ENCODE measurements around the gene TRPV3. TPM values are rescaled to one million over a fixed set of nuclear protein-coding genes. Genes with fewer than 3 reads are reported as not detected.

TRPV3 gene
- total and polyA plus RNA-seq, 2 donors (not counting 3 experiments of a cell fraction or from before 2014, with no cell fraction given), result 0.01 TPM; not detected in 1

DNA sequence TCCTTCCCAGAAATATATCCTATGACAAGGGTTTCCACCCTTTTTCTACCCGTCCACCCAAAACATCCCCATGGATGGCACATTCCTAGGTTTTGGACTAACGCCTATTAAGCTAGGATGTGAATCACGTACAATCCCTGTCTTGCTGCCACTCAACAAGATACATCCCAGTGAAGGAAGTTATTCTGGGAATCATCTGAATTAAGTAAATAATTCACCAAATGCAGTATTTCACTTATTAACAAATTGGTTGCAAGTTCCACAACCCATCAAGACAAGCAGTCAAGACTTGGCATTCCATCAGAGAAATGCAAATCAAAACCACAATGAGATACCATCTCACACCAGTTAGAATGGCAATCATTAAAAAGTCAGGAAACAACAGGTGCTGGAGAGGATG is 49.7 kb downstream of the TRPV3 start:
- Histone ChIP-seq H4K20me1 (replicated peaks; ENCODE audit: control insufficient read depth, extremely low read depth, insufficient read depth, low read length) (no peaks in the 10 kb centered on the region), H3K9ac (replicated peaks; ENCODE audit: extremely low read depth, insufficient read depth, low read length) (no peak overlapping the region), H3K79me2 (ENCODE audit: control insufficient read depth, insufficient read depth, low read length) (no peaks in the 10 kb centered on the region), H3K27ac (ENCODE audit: insufficient read depth, low read depth, low read length) (no peak overlapping the region), H3K4me2 (ENCODE audit: insufficient read depth, low read length) (no peak overlapping the region), H3K4me1 (ENCODE audit: control insufficient read depth, extremely low read depth, insufficient read depth, low read length) (no peaks in the 10 kb centered on the region), H2AFZ (ENCODE audit: low read depth, low read length) (no peak overlapping the region), H3K9me1 (replicated peaks; ENCODE audit: control insufficient read depth, extremely low read depth, insufficient read depth, low read length) (no peaks in the 10 kb centered on the region), H3K4me3 (replicated peaks in 1 of 3; ENCODE audit: insufficient read depth in 1 of 3, low read depth in 1 of 3, low read length in 3 of 3) (no peak overlapping the region), H3K27me3 (ENCODE audit: control insufficient read depth in 2 of 2, insufficient read depth in 2 of 2, low read length in 2 of 2) (no peaks in the 10 kb centered on the region), H3K36me3 (ENCODE audit: control insufficient read depth in 2 of 2, extremely low read depth in 1 of 2, insufficient read depth in 2 of 2, low read length in 2 of 2) (no peaks in the 10 kb centered on the region), H3K9me3 (replicated peaks; ENCODE audit: control insufficient read depth, insufficient read depth, low read length) (no peaks in the 10 kb centered on the region)
- ChIA-PET POLR2A (no interaction called here), CTCF (no interaction called here)
- FAIRE-seq (no peak), DNase-seq (ENCODE audit: low read depth, low spot score) (no peak)
- TF ChIP-seq FOS (IDR thresholded peaks at IDR 0.05; ENCODE audit: borderline replicate concordance, insufficient read depth, low read length), result no peak
- intact Hi-C loops (cut with micrococcal nuclease) (no loop called here), dilution Hi-C loops (cut with MboI; ENCODE audit: extremely low pct_ligation_motif_present, low sequenced_read_pairs) (no loop called here)
- no TSS peak for BruUV-seq (replicated peaks)

DNA sequence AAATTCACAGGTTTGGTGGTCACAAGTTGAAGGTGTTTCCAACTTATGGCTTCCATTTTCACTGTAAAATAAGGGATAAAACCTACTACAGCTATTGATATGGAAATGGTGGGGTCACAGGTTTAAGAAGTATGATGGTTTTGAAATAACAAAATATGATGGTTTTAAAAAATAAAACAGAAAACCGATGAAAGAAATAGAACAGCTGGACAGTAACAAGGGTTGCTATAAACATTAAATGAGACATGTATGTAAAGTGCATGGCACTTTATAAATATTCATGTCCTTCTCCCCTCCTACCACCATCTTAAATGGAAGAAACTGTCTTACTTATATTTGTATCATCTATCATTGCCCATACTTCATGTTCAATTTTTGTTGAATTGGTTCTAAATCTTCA is 50.5 kb downstream of the TRPV3 start:
- Histone ChIP-seq H4K20me1 (replicated peaks; ENCODE audit: control insufficient read depth, extremely low read depth, insufficient read depth, low read length) (no peaks in the 10 kb centered on the region), H3K27me3 (ENCODE audit: control insufficient read depth in 2 of 2, insufficient read depth in 2 of 2, low read length in 2 of 2) (no peaks in the 10 kb centered on the region), H3K9ac (replicated peaks; ENCODE audit: extremely low read depth, insufficient read depth, low read length) (no peak overlapping the region), H2AFZ (ENCODE audit: low read depth, low read length) (no peak overlapping the region), H3K36me3 (ENCODE audit: control insufficient read depth in 2 of 2, extremely low read depth in 1 of 2, insufficient read depth in 2 of 2, low read length in 2 of 2) (no peaks in the 10 kb centered on the region), H3K4me1 (ENCODE audit: control insufficient read depth, extremely low read depth, insufficient read depth, low read length) (no peaks in the 10 kb centered on the region), H3K9me1 (replicated peaks; ENCODE audit: control insufficient read depth, extremely low read depth, insufficient read depth, low read length) (no peaks in the 10 kb centered on the region), H3K4me2 (ENCODE audit: insufficient read depth, low read length) (no peak overlapping the region), H3K9me3 (replicated peaks; ENCODE audit: control insufficient read depth, insufficient read depth, low read length) (no peaks in the 10 kb centered on the region), H3K27ac (ENCODE audit: insufficient read depth, low read depth, low read length) (no peak overlapping the region), H3K79me2 (ENCODE audit: control insufficient read depth, insufficient read depth, low read length) (no peaks in the 10 kb centered on the region), H3K4me3 (replicated peaks in 1 of 3; ENCODE audit: insufficient read depth in 1 of 3, low read depth in 1 of 3, low read length in 3 of 3) (no peak overlapping the region)
- no peak for TF ChIP-seq FOS (IDR thresholded peaks at IDR 0.05; ENCODE audit: borderline replicate concordance, insufficient read depth, low read length)
- FAIRE-seq (no peak), DNase-seq (ENCODE audit: low read depth, low spot score) (no peak)
- dilution Hi-C loops (cut with MboI; ENCODE audit: extremely low pct_ligation_motif_present, low sequenced_read_pairs), result no loop called here
- BruUV-seq (replicated peaks), result no TSS peak
- intact Hi-C loops (cut with micrococcal nuclease), result no loop called here
- ChIA-PET POLR2A (no interaction called here), CTCF (no interaction called here)

DNA sequence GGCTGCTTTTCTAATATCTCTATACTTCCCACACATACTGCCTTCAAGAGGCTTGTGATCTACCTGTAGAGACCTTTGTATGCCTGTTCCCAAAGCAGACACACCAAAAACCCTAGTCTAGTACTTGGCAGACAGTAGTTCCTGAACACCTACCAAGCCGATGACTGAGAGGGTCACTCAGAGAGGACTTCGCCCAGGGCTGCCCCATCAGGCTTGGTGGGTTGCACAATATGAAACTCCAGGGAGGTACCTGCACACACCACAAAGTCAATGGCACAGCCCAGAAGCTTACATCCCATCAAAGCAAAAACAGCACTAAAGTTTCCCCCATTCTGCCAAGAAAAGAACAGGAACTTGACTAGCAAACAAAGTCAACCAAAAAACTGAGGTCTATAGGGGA is 51.6 kb downstream of the TRPV3 start:
- FAIRE-seq, result no peak

More for the DNA sequence above, 51.6 kb downstream of the TRPV3 start:
- H2AFZ ChIP-seq (ENCODE audit: low read depth, low read length), result no peak overlapping the region
- BruUV-seq (replicated peaks), result no TSS peak
- ChIA-PET CTCF (no interaction called here), POLR2A (no interaction called here)
- no peak overlapping the region for H3K27ac ChIP-seq (ENCODE audit: insufficient read depth, low read depth, low read length)
- H3K9me1 ChIP-seq (replicated peaks; ENCODE audit: control insufficient read depth, extremely low read depth, insufficient read depth, low read length), result no peaks in the 10 kb centered on the region
- no peaks in the 10 kb centered on the region for H3K4me1 ChIP-seq (ENCODE audit: control insufficient read depth, extremely low read depth, insufficient read depth, low read length)
- H3K4me2 ChIP-seq (ENCODE audit: insufficient read depth, low read length), result no peak overlapping the region
- H3K79me2 ChIP-seq (ENCODE audit: control insufficient read depth, insufficient read depth, low read length), result no peaks in the 10 kb centered on the region
- no peak overlapping the region for H3K9ac ChIP-seq (replicated peaks; ENCODE audit: extremely low read depth, insufficient read depth, low read length)
- DNase-seq (ENCODE audit: low read depth, low spot score), result no peak
- H3K4me3 ChIP-seq (replicated peaks in 1 of 3; ENCODE audit: insufficient read depth in 1 of 3, low read depth in 1 of 3, low read length in 3 of 3), result no peak overlapping the region
- no peaks in the 10 kb centered on the region for H3K27me3 ChIP-seq (ENCODE audit: control insufficient read depth in 2 of 2, insufficient read depth in 2 of 2, low read length in 2 of 2)
- no peak for TF ChIP-seq EZH2 (IDR thresholded peaks at IDR 0.05; ENCODE audit: borderline replicate concordance, low read depth, low read length, severe bottlenecking)
- no peak for TF ChIP-seq POLR2AphosphoS5 (IDR thresholded peaks at IDR 0.05; ENCODE audit: insufficient read depth, low read depth, low read length)
- TF ChIP-seq, protein P1, sequence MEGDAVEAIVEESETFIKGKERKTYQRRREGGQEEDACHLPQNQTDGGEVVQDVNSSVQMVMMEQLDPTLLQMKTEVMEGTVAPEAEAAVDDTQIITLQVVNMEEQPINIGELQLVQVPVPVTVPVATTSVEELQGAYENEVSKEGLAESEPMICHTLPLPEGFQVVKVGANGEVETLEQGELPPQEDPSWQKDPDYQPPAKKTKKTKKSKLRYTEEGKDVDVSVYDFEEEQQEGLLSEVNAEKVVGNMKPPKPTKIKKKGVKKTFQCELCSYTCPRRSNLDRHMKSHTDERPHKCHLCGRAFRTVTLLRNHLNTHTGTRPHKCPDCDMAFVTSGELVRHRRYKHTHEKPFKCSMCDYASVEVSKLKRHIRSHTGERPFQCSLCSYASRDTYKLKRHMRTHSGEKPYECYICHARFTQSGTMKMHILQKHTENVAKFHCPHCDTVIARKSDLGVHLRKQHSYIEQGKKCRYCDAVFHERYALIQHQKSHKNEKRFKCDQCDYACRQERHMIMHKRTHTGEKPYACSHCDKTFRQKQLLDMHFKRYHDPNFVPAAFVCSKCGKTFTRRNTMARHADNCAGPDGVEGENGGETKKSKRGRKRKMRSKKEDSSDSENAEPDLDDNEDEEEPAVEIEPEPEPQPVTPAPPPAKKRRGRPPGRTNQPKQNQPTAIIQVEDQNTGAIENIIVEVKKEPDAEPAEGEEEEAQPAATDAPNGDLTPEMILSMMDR (IDR thresholded peaks at IDR 0.05; ENCODE audit: extremely low read depth in 1 of 2, insufficient read depth in 1 of 2, low read depth in 1 of 2, low read length in 2 of 2), result no peak
- no peak for TF ChIP-seq GATA2 (IDR thresholded peaks at IDR 0.05; ENCODE audit: insufficient read depth, insufficient read length, low read depth, low read length)
- no peak for TF ChIP-seq JUN (IDR thresholded peaks at IDR 0.05; ENCODE audit: borderline replicate concordance, insufficient read depth, insufficient read length, low read depth)
- TF ChIP-seq, protein P2, sequence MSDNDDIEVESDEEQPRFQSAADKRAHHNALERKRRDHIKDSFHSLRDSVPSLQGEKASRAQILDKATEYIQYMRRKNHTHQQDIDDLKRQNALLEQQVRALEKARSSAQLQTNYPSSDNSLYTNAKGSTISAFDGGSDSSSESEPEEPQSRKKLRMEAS (IDR thresholded peaks at IDR 0.05; ENCODE audit: insufficient read depth, insufficient read length), result no peak
- no peak for TF ChIP-seq FOS (IDR thresholded peaks at IDR 0.05; ENCODE audit: borderline replicate concordance, insufficient read depth, low read length)
- no peak for TF ChIP-seq MYC (IDR thresholded peaks at IDR 0.05; ENCODE audit: low read depth, low read length)
- TF ChIP-seq POLR2A (IDR thresholded peaks at IDR 0.05; ENCODE audit: low read depth, low read length), result no peak
- no peaks in the 10 kb centered on the region for H3K9me3 ChIP-seq (replicated peaks; ENCODE audit: control insufficient read depth, insufficient read depth, low read length)
- H3K36me3 ChIP-seq (ENCODE audit: control insufficient read depth in 2 of 2, extremely low read depth in 1 of 2, insufficient read depth in 2 of 2, low read length in 2 of 2), result no peaks in the 10 kb centered on the region
- dilution Hi-C loops (cut with MboI; ENCODE audit: extremely low pct_ligation_motif_present, low sequenced_read_pairs), result no loop called here
- intact Hi-C loops (cut with micrococcal nuclease), result no loop called here
- H4K20me1 ChIP-seq (replicated peaks; ENCODE audit: control insufficient read depth, extremely low read depth, insufficient read depth, low read length), result no peaks in the 10 kb centered on the region

Measured in endothelial cell of umbilical vein (primary cell).